ENCODE results near the gene CPEB4.

The CPEB4 gene

GRCh38 chr5:173950829-173951228 lies 62.7 kb downstream of the CPEB4 start:
- TF ChIP-seq ZNF70 (CRISPR knock-in tag; IDR thresholded peaks at IDR 0.05) = no peak
- no peak for TF ChIP-seq PPARA (CRISPR knock-in tag; IDR thresholded peaks at IDR 0.05; ENCODE audit: borderline replicate concordance)
- TF ChIP-seq ZC3H10 (CRISPR knock-in tag; IDR thresholded peaks at IDR 0.05) = no peak
- TF ChIP-seq POU6F1 (CRISPR knock-in tag; IDR thresholded peaks at IDR 0.05; ENCODE audit: borderline replicate concordance, low read depth) = no peak
- TF ChIP-seq ARNTL (CRISPR knock-in tag; IDR thresholded peaks at IDR 0.05; ENCODE audit: borderline replicate concordance, low read depth) = no peak
- no peak for TF ChIP-seq OSR1 (CRISPR knock-in tag; IDR thresholded peaks at IDR 0.05)
- no peak for TF ChIP-seq ISL1 (CRISPR knock-in tag; IDR thresholded peaks at IDR 0.05)
- TF ChIP-seq ZFP3 (CRISPR knock-in tag; IDR thresholded peaks at IDR 0.05) = no peak
- TF ChIP-seq PATZ1 (CRISPR knock-in tag; IDR thresholded peaks at IDR 0.05; ENCODE audit: borderline replicate concordance) = no peak
- TF ChIP-seq CSRNP3 (CRISPR knock-in tag; IDR thresholded peaks at IDR 0.05) = no peak
- ATAC-seq = no peak

GRCh38 chr5:173953528-173954090 lies 65.5 kb downstream of the CPEB4 start:
- TF ChIP-seq ZFP30 (CRISPR knock-in tag; IDR thresholded peaks at IDR 0.05) (no peak), ARNTL (CRISPR knock-in tag; IDR thresholded peaks at IDR 0.05; ENCODE audit: borderline replicate concordance, low read depth) (no peak), BACH2 (CRISPR knock-in tag; IDR thresholded peaks at IDR 0.05; ENCODE audit: borderline replicate concordance) (no peak), CSRNP3 (CRISPR knock-in tag; IDR thresholded peaks at IDR 0.05) (no peak), TOX (CRISPR knock-in tag; IDR thresholded peaks at IDR 0.05; ENCODE audit: borderline replicate concordance) (no peak), CREB5 (CRISPR knock-in tag; IDR thresholded peaks at IDR 0.05; ENCODE audit: low read depth) (no peak), ZC3H10 (CRISPR knock-in tag; IDR thresholded peaks at IDR 0.05) (no peak)
- no peak for ATAC-seq

GRCh38 chr5:173954671-173955521 lies 66.7 kb downstream of the CPEB4 start:
- no peak for ATAC-seq
- no peak for TF ChIP-seq TOX (CRISPR knock-in tag; IDR thresholded peaks at IDR 0.05; ENCODE audit: borderline replicate concordance)
- TF ChIP-seq ZFP30 (CRISPR knock-in tag; IDR thresholded peaks at IDR 0.05) = no peak
- TF ChIP-seq ZNF70 (CRISPR knock-in tag; IDR thresholded peaks at IDR 0.05) = no peak
- no peak for TF ChIP-seq GLIS3 (CRISPR knock-in tag; IDR thresholded peaks at IDR 0.05)
- no peak for TF ChIP-seq CREB5 (CRISPR knock-in tag; IDR thresholded peaks at IDR 0.05; ENCODE audit: low read depth)
- no peak for TF ChIP-seq ZNF8 (CRISPR knock-in tag; IDR thresholded peaks at IDR 0.05)
- no peak for TF ChIP-seq ZNF565 (CRISPR knock-in tag; conservative IDR thresholded peaks at IDR 0.05; ENCODE audit: low read depth)
- no peak for TF ChIP-seq ZFP3 (CRISPR knock-in tag; IDR thresholded peaks at IDR 0.05)
- TF ChIP-seq PATZ1 (CRISPR knock-in tag; IDR thresholded peaks at IDR 0.05; ENCODE audit: borderline replicate concordance) = no peak
- no peak for TF ChIP-seq CSDC2 (CRISPR knock-in tag; IDR thresholded peaks at IDR 0.05)
- TF ChIP-seq TCF4 (CRISPR knock-in tag; IDR thresholded peaks at IDR 0.05; ENCODE audit: borderline replicate concordance) = no peak
- TF ChIP-seq ESRRG (CRISPR knock-in tag; IDR thresholded peaks at IDR 0.05) = no peak
- TF ChIP-seq TSHZ2 (CRISPR knock-in tag; IDR thresholded peaks at IDR 0.05) = no peak
- no peak for TF ChIP-seq OSR1 (CRISPR knock-in tag; IDR thresholded peaks at IDR 0.05)

Data from SK-N-SH treated with all-trans-retinoic acid at 6 μM for 48 hours (cell line).